HUES6 (cell line): Measurements from ENCODE around the gene BMAL1.

Experiments used
- H3K27ac ChIP-seq: 2 replicates; pipeline ENCODE4 v1.7.0; 2013; ENCODE audit warnings: low read depth, mild to moderate bottlenecking, low read length, inconsistent platforms
- H3K27me3 ChIP-seq: 2 replicates; pipeline ENCODE4 v1.6.1; 2013; ENCODE audit warnings: low read length; ENCODE audit not compliant: control insufficient read depth, insufficient read depth
- H3K36me3 ChIP-seq: 2 replicates; pipeline ENCODE4 v1.6.1; 2013; ENCODE audit warnings: low read length; ENCODE audit not compliant: control insufficient read depth, insufficient read depth
- H3K4me1 ChIP-seq: 2 replicates; pipeline ENCODE4 v1.6.1; 2013; ENCODE audit warnings: low read length; ENCODE audit not compliant: control insufficient read depth, insufficient read depth
- H3K4me3 ChIP-seq: 2 replicates; pipeline ENCODE4 v1.5.1; 2013; ENCODE audit warnings: low read depth, low read length
- H3K9ac ChIP-seq: one replicate; pipeline ENCODE4 v1.6.1; 2013; ENCODE audit warnings: mild to moderate bottlenecking, low read length
- H3K9me3 ChIP-seq: 2 replicates; pipeline ENCODE4 v1.6.1; 2013; ENCODE audit warnings: low read depth, low read length; ENCODE audit not compliant: control insufficient read depth, insufficient read depth

Gene BMAL1

DNA sequence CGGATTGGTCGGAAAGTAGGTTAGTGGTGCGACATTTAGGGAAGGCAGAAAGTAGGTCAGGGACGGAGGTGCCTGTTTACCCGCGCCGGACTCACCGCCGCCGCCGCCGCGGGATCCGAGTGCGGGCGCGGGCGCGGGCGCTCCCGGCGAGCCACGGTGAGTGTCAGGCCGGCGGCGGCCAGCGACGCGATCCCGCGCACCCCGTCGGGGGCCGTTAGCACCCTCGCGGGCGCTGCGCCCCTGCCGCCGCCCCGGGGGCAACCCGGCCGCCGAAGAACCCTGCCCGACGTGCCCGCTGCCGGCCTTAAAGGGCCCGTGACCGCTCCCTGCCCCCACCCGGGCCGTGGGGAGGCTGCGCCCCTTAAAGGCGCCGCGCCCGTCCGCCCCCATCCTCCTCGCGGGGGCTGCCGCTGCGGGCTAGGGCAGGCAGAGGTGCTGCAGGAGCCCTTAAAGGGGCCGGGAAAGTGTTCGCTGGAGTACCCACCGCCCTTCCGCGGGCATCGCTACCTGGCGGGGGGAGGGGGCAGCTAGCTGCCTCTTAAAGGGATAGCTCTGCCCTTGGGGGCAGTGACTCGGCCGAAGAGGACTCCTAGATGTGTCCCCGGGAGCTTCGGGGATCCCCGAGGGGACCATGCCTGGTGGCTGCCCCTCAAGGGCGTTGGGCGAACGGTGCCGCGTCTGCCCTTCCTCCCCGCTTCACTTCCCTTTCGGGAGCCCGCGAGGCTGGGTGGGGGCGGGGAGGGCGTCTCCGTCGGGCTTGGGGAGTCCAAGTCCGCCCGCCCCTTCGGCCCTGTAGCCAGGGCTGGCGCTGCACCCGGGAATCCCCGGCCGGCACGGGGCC is at the start of gene BMAL1:
Gene BMAL1 (plus strand): TSS at position 23 of the 841 bp plus-strand sequence. CDS start 76,519 bp downstream, outside the sequence.
- H3K27ac ChIP-seq, result no peak within 1 kb of the TSS
- peak within 1 kb of the TSS; percentile 62 for H3K9ac ChIP-seq
- H3K9me3 ChIP-seq, result no peaks in the 10 kb centered on the region
- H3K4me3 ChIP-seq, result peak within 1 kb of the TSS; percentile 81
- no peaks in the 10 kb centered on the region for H3K36me3 ChIP-seq
- peaks cover 87% of the 10 kb centered on the region for H3K27me3 ChIP-seq
- peaks cover 15% of the 10 kb centered on the region; the same call in 1 of the 2 replicates for H3K4me1 ChIP-seq

DNA sequence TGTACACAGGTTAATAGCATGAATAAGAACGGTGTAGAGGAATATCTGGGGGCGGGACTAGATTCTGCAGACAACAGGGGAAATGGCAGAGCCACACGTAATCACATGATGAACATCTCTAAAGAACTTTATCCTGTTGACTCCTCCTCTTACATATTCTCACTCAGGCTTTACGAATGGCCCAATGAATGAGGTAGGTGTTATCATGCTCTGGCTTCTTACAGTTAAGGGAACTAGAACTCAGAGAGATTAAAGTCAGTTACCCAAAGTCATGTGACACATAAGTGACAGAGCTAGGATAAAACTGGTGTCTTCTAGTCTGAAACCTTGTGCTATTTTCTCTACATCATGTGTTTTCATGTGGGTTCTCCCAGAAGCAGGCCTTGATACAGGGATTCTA is 49.0 kb upstream of the BMAL1 start:
- Histone ChIP-seq H3K27ac (no peak overlapping the region), H3K4me1 (no peaks in the 10 kb centered on the region), H3K4me3 (no peak overlapping the region), H3K36me3 (no peaks in the 10 kb centered on the region), H3K9me3 (no peaks in the 10 kb centered on the region), H3K27me3 (0 out of 2 replicates have a peak, but pooled peaks cover 7% of the 10 kb centered on the region), H3K9ac (no peak overlapping the region)

DNA sequence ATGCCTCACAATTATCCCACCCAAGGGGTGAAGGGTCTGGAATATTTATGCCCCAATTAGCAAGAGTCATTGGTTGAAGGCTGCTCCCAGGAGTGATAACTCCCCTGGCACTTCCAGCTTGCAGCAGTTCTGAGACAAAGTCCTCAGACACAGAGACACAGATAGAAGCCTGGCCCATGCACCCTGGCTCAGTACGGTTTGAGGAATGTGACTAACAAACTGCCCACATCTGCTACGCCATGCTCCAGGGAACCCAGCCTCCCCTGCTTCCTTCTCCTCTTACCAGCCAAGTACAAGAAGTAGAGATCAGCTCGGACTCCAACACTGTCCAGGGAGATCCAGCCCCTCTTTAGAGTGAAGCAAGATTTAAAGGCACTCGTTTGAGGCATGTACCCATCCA is 48.5 kb upstream of the BMAL1 start:
- Histone ChIP-seq H3K27me3 (0 out of 2 replicates have a peak, but pooled peaks cover 7% of the 10 kb centered on the region), H3K9ac (no peak overlapping the region), H3K9me3 (no peaks in the 10 kb centered on the region), H3K4me3 (no peak overlapping the region), H3K4me1 (no peaks in the 10 kb centered on the region), H3K27ac (no peak overlapping the region), H3K36me3 (no peaks in the 10 kb centered on the region)

DNA sequence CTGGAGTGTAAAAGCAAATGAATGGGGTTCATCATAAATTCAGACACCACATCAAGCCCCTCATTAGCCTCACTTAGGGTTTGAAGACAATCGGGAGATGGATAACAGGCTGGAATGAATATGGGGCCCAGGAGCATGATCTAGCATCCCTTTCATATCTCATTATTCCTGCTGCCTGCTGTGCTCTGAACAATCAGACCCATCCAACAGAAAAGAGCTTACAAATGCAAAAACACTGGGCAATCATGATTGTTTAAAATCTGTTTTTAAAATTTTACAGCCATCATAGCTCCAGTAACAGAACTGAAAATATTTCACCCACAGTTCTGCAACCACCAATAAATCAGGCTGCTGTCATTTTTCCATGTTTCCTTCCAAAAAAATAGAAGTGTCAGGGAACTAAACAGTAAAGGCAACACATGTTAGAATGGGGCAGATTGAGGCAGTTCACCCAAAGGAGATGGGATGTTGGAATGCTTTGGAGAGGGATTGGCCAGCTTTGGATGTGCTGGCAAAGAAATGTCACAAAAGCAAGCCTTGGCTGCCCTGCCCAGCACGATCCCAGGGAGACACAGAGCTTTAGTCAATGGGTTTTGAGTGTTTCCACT is 47.8 kb upstream of the BMAL1 start:
- H3K4me1 ChIP-seq, result no peaks in the 10 kb centered on the region

DNA sequence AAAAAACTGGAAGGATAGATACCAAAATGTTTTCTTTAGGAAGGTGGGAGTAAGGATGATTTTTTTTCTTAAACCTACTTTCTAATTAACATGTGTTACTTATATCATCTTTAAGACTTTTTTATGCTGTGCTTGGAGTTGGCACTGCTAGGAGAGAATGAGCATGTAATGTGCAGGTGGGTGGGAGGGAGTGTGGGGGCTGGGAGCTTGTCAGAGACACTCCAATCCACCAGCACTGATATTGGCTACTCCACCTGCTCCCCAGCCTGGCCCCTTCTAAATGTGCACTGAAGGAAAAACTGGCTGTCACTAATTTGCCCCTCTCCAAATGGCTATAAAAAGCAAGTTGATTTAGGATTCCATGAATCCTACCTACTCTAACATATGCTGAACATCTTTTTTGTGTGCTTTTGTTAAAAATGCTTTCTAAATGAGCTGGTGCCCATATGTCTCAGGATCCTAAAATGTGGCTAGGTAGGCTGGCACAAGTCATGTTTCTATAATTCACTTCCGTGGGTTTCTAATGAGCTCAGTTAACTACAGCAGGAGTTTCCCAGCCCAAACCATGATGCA is 44.3 kb upstream of the BMAL1 start:
- Histone ChIP-seq H3K4me3 (no peak overlapping the region), H3K9me3 (peaks cover 3% of the 10 kb centered on the region; the same call in 1 of the 2 replicates), H3K27me3 (no peaks in the 10 kb centered on the region), H3K36me3 (no peaks in the 10 kb centered on the region), H3K27ac (no peak overlapping the region), H3K4me1 (no peaks in the 10 kb centered on the region), H3K9ac (no peak overlapping the region)

More for the DNA sequence above, 47.8 kb upstream of the BMAL1 start:
- H3K9ac ChIP-seq, result no peak overlapping the region
- 0 out of 2 replicates have a peak, but pooled peaks cover 7% of the 10 kb centered on the region for H3K27me3 ChIP-seq
- no peaks in the 10 kb centered on the region for H3K36me3 ChIP-seq
- H3K9me3 ChIP-seq, result no peaks in the 10 kb centered on the region
- no peak overlapping the region for H3K27ac ChIP-seq
- H3K4me3 ChIP-seq, result no peak overlapping the region

DNA sequence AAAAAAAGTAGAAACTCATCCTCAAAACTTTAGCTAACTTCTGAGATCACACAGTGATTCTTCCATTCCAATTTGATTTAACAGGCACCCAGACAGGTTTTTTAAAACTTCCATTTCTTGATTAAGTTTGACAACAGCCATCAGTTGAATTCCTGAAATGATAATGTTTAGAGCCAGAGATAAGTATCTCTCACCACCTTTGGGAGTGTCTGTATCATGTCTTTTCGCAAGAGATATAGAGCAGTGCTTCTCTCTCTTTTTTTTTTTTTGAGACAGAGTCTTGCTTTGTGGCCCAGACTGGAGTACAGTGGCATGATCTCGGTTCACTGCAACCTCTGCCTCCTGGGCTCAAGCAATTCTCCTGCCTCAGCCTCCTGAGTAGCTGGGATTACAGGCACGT is 41.7 kb upstream of the BMAL1 start:
- H3K4me3 ChIP-seq, result no peak overlapping the region

DNA sequence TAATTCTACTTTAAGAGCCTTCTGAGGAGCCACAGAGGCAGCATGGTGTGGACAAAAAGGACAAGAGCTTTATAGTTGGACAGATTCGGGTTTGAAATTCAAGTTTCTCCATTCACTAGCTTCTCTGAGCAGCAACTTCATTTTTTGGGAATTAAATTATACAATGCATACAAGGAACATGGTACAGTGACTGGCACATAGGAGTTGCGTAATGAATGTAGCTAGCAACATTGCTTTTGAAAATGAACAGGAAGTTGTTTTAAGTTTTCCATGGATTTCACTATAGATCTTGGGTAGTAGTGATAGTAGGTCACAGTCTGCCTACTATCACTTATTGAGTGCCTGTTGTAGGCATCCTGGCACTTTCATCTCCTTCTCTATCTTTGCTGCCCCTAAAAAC is 41.0 kb upstream of the BMAL1 start:
- Histone ChIP-seq H3K9me3 (peaks cover 3% of the 10 kb centered on the region; the same call in 1 of the 2 replicates), H3K4me1 (no peaks in the 10 kb centered on the region), H3K4me3 (no peak overlapping the region), H3K27me3 (no peaks in the 10 kb centered on the region), H3K36me3 (no peaks in the 10 kb centered on the region), H3K27ac (no peak overlapping the region), H3K9ac (no peak overlapping the region)

More for the DNA sequence above, 41.7 kb upstream of the BMAL1 start:
- peaks cover 3% of the 10 kb centered on the region; the same call in 1 of the 2 replicates for H3K9me3 ChIP-seq
- H3K4me1 ChIP-seq, result no peaks in the 10 kb centered on the region
- H3K9ac ChIP-seq, result no peak overlapping the region
- no peak overlapping the region for H3K27ac ChIP-seq
- no peaks in the 10 kb centered on the region for H3K36me3 ChIP-seq
- no peaks in the 10 kb centered on the region for H3K27me3 ChIP-seq

DNA sequence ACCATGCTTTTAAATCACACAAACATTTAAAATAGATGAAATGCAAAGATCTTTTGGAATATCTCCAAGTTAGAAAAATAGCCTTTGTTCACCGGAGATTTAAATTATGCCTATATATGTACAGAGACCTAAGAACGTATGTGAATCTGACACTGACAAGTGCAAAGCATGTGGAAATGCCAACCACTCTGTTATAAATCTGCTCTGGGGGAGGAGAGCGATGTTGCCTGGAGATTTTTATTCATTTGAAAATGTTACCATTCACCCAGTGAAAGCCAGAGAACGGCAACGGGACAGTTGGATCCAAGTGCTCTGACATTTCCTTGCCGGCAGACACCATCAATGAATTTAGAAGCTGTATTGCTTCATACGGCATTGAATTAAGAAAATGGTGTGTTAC is 39.8 kb upstream of the BMAL1 start:
- Histone ChIP-seq H3K9ac (no peak overlapping the region), H3K4me1 (no peaks in the 10 kb centered on the region), H3K36me3 (no peaks in the 10 kb centered on the region), H3K27ac (no peak overlapping the region), H3K4me3 (no peak overlapping the region), H3K9me3 (peaks cover 3% of the 10 kb centered on the region; the same call in 1 of the 2 replicates), H3K27me3 (no peaks in the 10 kb centered on the region)

DNA sequence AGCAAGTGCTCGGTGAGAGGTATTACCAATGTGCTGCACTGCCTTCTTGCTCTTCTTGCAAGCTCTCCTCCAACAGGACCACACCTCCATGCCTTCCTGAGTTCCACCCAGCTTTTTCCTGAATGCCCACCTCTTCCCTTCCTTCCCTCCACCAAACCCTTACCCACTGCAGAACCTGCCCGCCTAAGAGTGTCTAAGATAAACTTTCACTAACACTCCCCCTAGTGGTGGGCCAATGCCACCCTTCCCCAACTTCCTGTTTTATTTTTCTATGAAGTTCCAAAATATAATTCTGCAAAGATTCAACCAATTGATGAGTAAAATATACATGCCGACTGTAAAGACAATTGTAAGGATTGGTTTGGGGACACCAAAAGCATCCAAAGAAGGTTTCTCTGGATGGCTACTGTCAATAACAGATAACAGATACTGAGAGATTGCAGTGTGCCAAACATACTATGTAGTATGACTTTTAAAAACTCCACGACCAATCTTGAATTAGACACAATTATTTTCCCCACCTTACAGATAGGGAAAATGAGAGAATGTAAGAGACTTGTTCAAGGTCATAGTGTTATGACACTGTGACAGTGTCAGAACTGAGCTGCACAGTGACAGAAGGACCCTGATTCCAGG is 38.6 kb upstream of the BMAL1 start:
- no peak overlapping the region for H3K9ac ChIP-seq
- H3K27ac ChIP-seq, result no peak overlapping the region
- no peaks in the 10 kb centered on the region for H3K36me3 ChIP-seq
- peaks cover 3% of the 10 kb centered on the region; the same call in 1 of the 2 replicates for H3K9me3 ChIP-seq
- no peaks in the 10 kb centered on the region for H3K27me3 ChIP-seq
- H3K4me1 ChIP-seq, result no peaks in the 10 kb centered on the region
- no peak overlapping the region for H3K4me3 ChIP-seq

DNA sequence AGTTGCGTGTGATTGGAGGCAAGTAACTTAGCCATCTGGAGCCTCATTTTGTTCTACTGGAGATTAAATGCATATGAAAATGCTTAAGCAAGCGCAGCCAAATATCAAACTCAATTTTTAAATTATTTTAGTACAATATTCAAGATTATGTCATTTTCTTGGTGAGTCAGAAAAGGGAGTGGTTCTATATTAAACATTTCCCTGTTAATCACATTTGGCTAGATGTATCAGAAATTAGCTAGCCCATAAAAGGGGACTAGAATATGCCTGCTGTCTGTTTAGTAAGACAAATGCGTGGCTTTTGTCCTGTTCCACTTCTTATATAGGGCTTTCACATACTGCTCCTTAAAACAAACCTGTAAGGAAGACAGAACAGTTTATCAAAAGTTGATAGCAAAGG is 35.0 kb upstream of the BMAL1 start:
- Histone ChIP-seq H3K9me3 (no peaks in the 10 kb centered on the region), H3K27me3 (no peaks in the 10 kb centered on the region), H3K4me3 (no peak overlapping the region), H3K36me3 (no peaks in the 10 kb centered on the region), H3K27ac (no peak overlapping the region), H3K4me1 (no peaks in the 10 kb centered on the region), H3K9ac (no peak overlapping the region)
